Lung (tissue), 12 donors: Measurements from ENCODE around the gene RGS16. TPM values are rescaled to one million over a fixed set of nuclear protein-coding genes. Genes with fewer than 3 reads are reported as not detected.

Experiments used
- ATAC-seq: fragments of 200-7000 bp; cut with Tn5 transposase; one replicate; pipeline ENCODE4 v1.9.1; 2020; ENCODE audit warnings: moderate number of reproducible peaks; ENCODE audit not compliant: insufficient read depth, low FRiP score
- DNase-seq, 3 donors: peaks; one replicate each; pipeline ENCODE4 v3.0.0-alpha.2; 2013 to 2017
- H3K27ac ChIP-seq, 2 donors: one replicate each; pipeline ENCODE4 v1.5.1; 2013; ENCODE audit warnings: mild to moderate bottlenecking in 2 of 2, moderate library complexity in 2 of 2, control low read depth in 1 of 2, inconsistent platforms in 1 of 2, low read depth in 1 of 2, low read length in 1 of 2
- H3K27me3 ChIP-seq, 3 donors: one replicate each; pipeline ENCODE4 v1.5.1; 2013; ENCODE audit warnings: low read length in 2 of 3; ENCODE audit not compliant: control insufficient read depth in 3 of 3, insufficient read depth in 3 of 3
- H3K36me3 ChIP-seq, 4 donors: one replicate each; pipeline ENCODE4 v1.5.1; 2013; ENCODE audit warnings: low read length in 4 of 4, mild to moderate bottlenecking in 1 of 4, moderate library complexity in 1 of 4; ENCODE audit not compliant: control insufficient read depth in 4 of 4, insufficient read depth in 4 of 4
- H3K4me1 ChIP-seq, 5 donors: one replicate each; pipeline ENCODE4 v1.5.1; 2013; ENCODE audit warnings: low read length in 5 of 5, mild to moderate bottlenecking in 2 of 5, moderate library complexity in 1 of 5; ENCODE audit not compliant: control insufficient read depth in 5 of 5, insufficient read depth in 5 of 5
- H3K4me3 ChIP-seq: one replicate; pipeline ENCODE4 v1.5.1; 2013; ENCODE audit warnings: mild to moderate bottlenecking, control low read depth, moderate library complexity
- H3K9ac ChIP-seq, 2 donors: one replicate each; pipeline ENCODE4 v1.5.1; 2013; ENCODE audit warnings: low read length in 2 of 2, control low read depth in 1 of 2; ENCODE audit not compliant: insufficient read depth in 1 of 2
- H3K9me3 ChIP-seq, 4 donors: one replicate each; pipeline ENCODE4 v1.5.1; 2013; ENCODE audit warnings: low read length in 3 of 4, mild to moderate bottlenecking in 1 of 4, moderate library complexity in 1 of 4; ENCODE audit not compliant: control insufficient read depth in 4 of 4, insufficient read depth in 3 of 4
- CTCF ChIP-seq: IDR thresholded peaks from 2 replicates; pipeline ENCODE4 v1.5.1; 2012; ENCODE audit warnings: mild to moderate bottlenecking; ENCODE audit errors: control extremely low read depth, extremely low read depth
- WGBS, 2 donors: extraction: QIAGEN DNeasy Blood & Tissue Kit; methylation state at CpG; one replicate each; pipeline ENCODE4 v1.1.7; 2013; 5-methylcytosine and 5-hydroxymethylcytosine counted together
- polyA plus RNA-seq, 2 donors: library from polyadenylated mRNA; stranded (reverse); fragments of 200-250 nt; gene quantifications; one replicate each; pipeline ENCODE4 v1.2.1, GENCODE V29; 2013
- total RNA-seq, 2 donors: library from RNA; depleted of rRNA in 1 of 2; stranded (reverse); fragments of >200 nt in 1 of 2; gene quantifications; one replicate each; pipeline ENCODE4 v1.2.1, GENCODE V29; 2014 to 2021
- donor health status: control.
- donor health status: control.
- donor health status: Bipolar disorder and iron deficiency.
- donor health status: healthy.
- donor health status: DM: yes; HTN: yes; CAD: no.

Gene RGS16
- total and polyA plus RNA-seq, 4 donors, result 12.3 to 26.6 (median 15.0) TPM

- TF ChIP-seq CTCF, result no peak
- H3K9ac ChIP-seq, result no peak overlapping the region
- peaks cover 0 to 7% (median 0%) of the 10 kb centered on the region in 4 donors for H3K36me3 ChIP-seq
- ATAC-seq, result no peak
- no peaks in the 10 kb centered on the region for H3K9me3 ChIP-seq
- no peak overlapping the region for H3K4me3 ChIP-seq
- no peak for DNase-seq
- WGBS, 2 donors, result 0% methylated on average over 1 of the region's 1 CpG
- no peak overlapping the region for H3K27ac ChIP-seq
- no peaks in the 10 kb centered on the region for H3K27me3 ChIP-seq
- H3K4me1 ChIP-seq, result peaks cover 0 to 12% (median 3%) of the 10 kb centered on the region in 5 donors
Observed at GRCh38 chr1:182587093-182587492, 17.1 kb downstream of the RGS16 start.

DNA sequence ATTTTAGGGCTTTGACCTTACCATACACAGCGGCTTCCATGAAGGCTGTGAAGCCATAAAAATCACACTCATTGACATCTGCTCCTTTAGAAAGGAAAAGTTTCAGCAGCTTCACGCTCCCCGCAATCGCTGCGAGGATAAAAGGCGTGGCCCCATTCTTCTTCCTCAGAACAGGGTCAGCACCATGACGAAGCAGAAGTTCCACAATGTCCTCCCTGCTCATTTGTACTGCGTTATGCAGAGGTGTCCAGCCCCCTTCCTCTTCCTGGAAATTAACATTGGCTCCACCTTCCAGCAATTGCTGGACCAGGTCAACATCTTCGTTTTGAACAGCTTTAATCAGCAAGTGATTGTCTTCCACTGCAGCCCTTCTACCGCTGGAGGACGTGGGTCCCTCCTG, 17.8 kb downstream of the RGS16 start:
- Histone ChIP-seq H3K4me1 (peaks cover 0 to 12% (median 3%) of the 10 kb centered on the region in 5 donors), H3K9me3 (no peaks in the 10 kb centered on the region), H3K27me3 (no peaks in the 10 kb centered on the region), H3K27ac (no peak overlapping the region), H3K9ac (no peak overlapping the region), H3K36me3 (peaks cover 0 to 8% (median 1%) of the 10 kb centered on the region in 4 donors), H3K4me3 (no peak overlapping the region)
- TF ChIP-seq CTCF, result no peak
- no peak for ATAC-seq
- DNase-seq, result no peak
- WGBS, 2 donors, result 78 to 88% methylated on average over 11 of the region's 11 CpGs

GRCh38 chr1:182584746-182585145, 19.4 kb downstream of the RGS16 start:
- no peak overlapping the region for H3K9ac ChIP-seq
- DNase-seq, result no peak
- peaks cover 0 to 2% (median 0%) of the 10 kb centered on the region in 4 donors for H3K9me3 ChIP-seq
- no peaks in the 10 kb centered on the region for H3K27me3 ChIP-seq
- H3K4me3 ChIP-seq, result no peak overlapping the region
- no peak overlapping the region for H3K27ac ChIP-seq
- TF ChIP-seq CTCF, result no peak
- no peak for ATAC-seq
- WGBS, 2 donors, result 96% methylated on average over 4 of the region's 4 CpGs
- peaks cover 0 to 12% (median 3%) of the 10 kb centered on the region in 5 donors for H3K4me1 ChIP-seq
- peaks cover 0 to 16% (median 8%) of the 10 kb centered on the region in 4 donors for H3K36me3 ChIP-seq

DNA sequence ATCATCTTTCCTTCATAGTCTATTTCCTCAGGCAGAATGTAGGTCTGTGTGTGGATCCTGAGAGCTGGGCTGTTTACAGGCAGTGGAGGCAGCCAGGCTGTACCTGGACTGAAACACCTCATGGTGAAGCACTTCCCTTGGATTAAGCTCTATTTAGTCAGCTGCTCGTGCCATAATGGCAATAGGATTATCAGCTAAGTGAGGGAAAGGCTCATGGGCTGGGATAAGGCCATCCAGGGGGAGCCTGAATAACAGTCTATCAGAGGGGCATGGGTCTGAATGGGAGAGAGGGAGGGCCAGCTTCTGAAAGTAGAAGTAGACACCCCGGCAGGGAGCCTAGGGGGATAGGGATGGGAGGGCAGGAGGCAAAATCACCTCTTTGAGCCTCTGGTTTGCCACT, 23.5 kb downstream of the RGS16 start:
- Histone ChIP-seq H3K27ac (no peak overlapping the region), H3K4me1 (peaks cover 0 to 6% (median 0%) of the 10 kb centered on the region in 5 donors), H3K9ac (no peak overlapping the region), H3K4me3 (no peak overlapping the region), H3K9me3 (peaks cover 0 to 2% (median 0%) of the 10 kb centered on the region in 4 donors), H3K36me3 (peaks cover under 1 to 27% (median 10%) of the 10 kb centered on the region in 4 donors), H3K27me3 (no peaks in the 10 kb centered on the region)
- ATAC-seq, result no peak
- DNase-seq, result no peak
- WGBS, 2 donors, result 90 to 99% methylated on average over 2 of the region's 2 CpGs
- TF ChIP-seq CTCF, result no peak
